SU-DHL-6 (cell line): ENCODE results near the gene CERKL.

ENCODE experiments used
- H2AFZ ChIP-seq: fragments of 200-600 bp; sonication (generic); 2 replicates; pipeline ENCODE4 v1.6.1; 2014; ENCODE audit warnings: low read depth, mild to moderate bottlenecking, moderate library complexity, mixed read lengths, antibody characterized with exemption, low read length; ENCODE audit not compliant: severe bottlenecking
- H3F3A ChIP-seq: fragments of 200-600 bp; shearing (Covaris generic); 2 replicates; pipeline ENCODE4 v1.6.0; 2016; ENCODE audit warnings: antibody characterized with exemption, mild to moderate bottlenecking; ENCODE audit not compliant: insufficient read depth
- H3K27ac ChIP-seq: fragments of 200-600 bp; sonication (generic); 2 replicates; pipeline ENCODE4 v1.5.1; 2016; ENCODE audit warnings: low read depth, mild to moderate bottlenecking, low read length, moderate library complexity, mixed read lengths
- H3K27me3 ChIP-seq: fragments of 200-600 bp; sonication (generic), shearing (Covaris generic); 2 replicates; pipeline ENCODE4 v1.6.0; 2014; ENCODE audit warnings: mild to moderate bottlenecking, low read length
- H3K36me3 ChIP-seq: fragments of 200-600 bp; sonication (generic); 2 replicates; pipeline ENCODE4 v1.6.1; 2014; ENCODE audit warnings: mild to moderate bottlenecking, low read length, mixed read lengths
- H3K4me2 ChIP-seq: fragments of 300-600, 200-600 bp; shearing (Covaris generic), sonication (generic); 2 replicates; pipeline ENCODE4 v1.6.0; 2014; ENCODE audit warnings: low read length, low read depth, mild to moderate bottlenecking; ENCODE audit not compliant: poor library complexity, severe bottlenecking
- H3K4me3 ChIP-seq: fragments of 200-600 bp; sonication (generic); 2 replicates; pipeline ENCODE4 v1.5.1; 2014; ENCODE audit warnings: antibody characterized with exemption, low read length, mild to moderate bottlenecking, mixed read lengths; ENCODE audit not compliant: insufficient read depth, poor library complexity, severe bottlenecking
- H3K79me2 ChIP-seq: fragments of 200-600 bp; sonication (generic); 2 replicates; pipeline ENCODE4 v1.6.1; 2014; ENCODE audit warnings: mild to moderate bottlenecking, low read length, moderate library complexity; ENCODE audit not compliant: insufficient read depth
- H3K9ac ChIP-seq: fragments of 200-600 bp; sonication (generic); 2 replicates; pipeline ENCODE4 v1.7.0; 2014; ENCODE audit warnings: mild to moderate bottlenecking, low read length
- H3K9me2 ChIP-seq: fragments of 200-600 bp; sonication (generic); replicated peaks from 2 replicates; pipeline ENCODE4 v1.6.1; 2014; ENCODE audit warnings: low read length; ENCODE audit not compliant: insufficient read depth
- H3K9me3 ChIP-seq: fragments of 200-600 bp; sonication (generic); 2 replicates; pipeline ENCODE4 v1.6.1; 2014; ENCODE audit warnings: low read length, mixed read lengths; ENCODE audit not compliant: insufficient read depth
- H4K20me1 ChIP-seq: fragments of 200-600 bp; sonication (generic); 2 replicates; pipeline ENCODE4 v1.6.1; 2014; ENCODE audit warnings: low read depth, mild to moderate bottlenecking, antibody characterized with exemption, low read length, moderate library complexity, mixed read lengths
- EZH2phosphoT487 ChIP-seq: fragments of 200-600 bp; sonication (generic), shearing (Covaris generic); conservative IDR thresholded peaks from 2 replicates; pipeline ENCODE4 v1.6.1; 2018; ENCODE audit warnings: mild to moderate bottlenecking, antibody characterized with exemption, low read length, moderate library complexity, mixed read lengths
- TF ChIP-seq, protein P1 (sequence below): fragments of 200-600 bp; sonication (generic); IDR thresholded peaks from one replicate; pipeline ENCODE4 v1.5.1; 2017; ENCODE audit warnings: antibody characterized with exemption, mild to moderate bottlenecking, low read length, moderate library complexity; ENCODE audit not compliant: insufficient read depth, poor library complexity, severe bottlenecking

The CERKL gene

DNA sequence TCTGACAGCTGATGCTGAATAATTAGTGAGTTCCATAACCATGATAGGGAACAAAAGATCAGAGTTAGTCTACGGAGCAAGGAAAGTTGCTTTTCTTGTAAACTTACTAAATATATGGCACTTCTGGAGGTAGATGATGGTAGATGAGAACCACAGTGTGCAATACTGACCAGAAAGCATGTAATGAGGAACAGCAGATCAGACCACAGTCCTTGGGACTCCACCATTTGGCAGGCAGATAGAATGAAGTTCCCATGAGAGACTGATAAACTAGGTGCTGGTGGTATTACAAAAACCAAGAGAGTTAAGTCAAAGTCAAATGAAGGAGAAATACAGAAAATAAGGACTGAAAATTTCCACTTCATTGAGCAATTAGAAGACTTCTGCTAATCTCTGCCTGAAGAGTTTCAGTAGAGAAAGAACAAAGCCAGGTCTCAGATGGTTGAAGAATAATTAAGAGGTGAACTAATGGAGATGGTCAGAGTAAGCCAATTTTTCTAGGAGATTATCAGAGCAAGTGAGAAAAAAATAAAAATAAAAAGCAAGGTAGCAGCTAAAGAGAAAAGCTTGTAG is 10.4 kb downstream of the CERKL start:
- Histone ChIP-seq H3K27me3 (no peaks in the 10 kb centered on the region), H3K36me3 (no peaks in the 10 kb centered on the region), H3K79me2 (no peaks in the 10 kb centered on the region), H4K20me1 (no peaks in the 10 kb centered on the region), H3K27ac (no peak overlapping the region), H3K9ac (no peak overlapping the region), H3K4me2 (no peak overlapping the region), H3K4me3 (no peak overlapping the region), H3K9me2 (no peaks in the 10 kb centered on the region), H3F3A (no peaks in the 10 kb centered on the region), H2AFZ (no peak overlapping the region), H3K9me3 (no peaks in the 10 kb centered on the region)
- TF ChIP-seq, protein P1, sequence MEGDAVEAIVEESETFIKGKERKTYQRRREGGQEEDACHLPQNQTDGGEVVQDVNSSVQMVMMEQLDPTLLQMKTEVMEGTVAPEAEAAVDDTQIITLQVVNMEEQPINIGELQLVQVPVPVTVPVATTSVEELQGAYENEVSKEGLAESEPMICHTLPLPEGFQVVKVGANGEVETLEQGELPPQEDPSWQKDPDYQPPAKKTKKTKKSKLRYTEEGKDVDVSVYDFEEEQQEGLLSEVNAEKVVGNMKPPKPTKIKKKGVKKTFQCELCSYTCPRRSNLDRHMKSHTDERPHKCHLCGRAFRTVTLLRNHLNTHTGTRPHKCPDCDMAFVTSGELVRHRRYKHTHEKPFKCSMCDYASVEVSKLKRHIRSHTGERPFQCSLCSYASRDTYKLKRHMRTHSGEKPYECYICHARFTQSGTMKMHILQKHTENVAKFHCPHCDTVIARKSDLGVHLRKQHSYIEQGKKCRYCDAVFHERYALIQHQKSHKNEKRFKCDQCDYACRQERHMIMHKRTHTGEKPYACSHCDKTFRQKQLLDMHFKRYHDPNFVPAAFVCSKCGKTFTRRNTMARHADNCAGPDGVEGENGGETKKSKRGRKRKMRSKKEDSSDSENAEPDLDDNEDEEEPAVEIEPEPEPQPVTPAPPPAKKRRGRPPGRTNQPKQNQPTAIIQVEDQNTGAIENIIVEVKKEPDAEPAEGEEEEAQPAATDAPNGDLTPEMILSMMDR: no peak
- no peak for TF ChIP-seq EZH2phosphoT487

- Histone ChIP-seq H3K4me2 (no peak overlapping the region), H3K9me2 (no peaks in the 10 kb centered on the region), H3K36me3 (no peaks in the 10 kb centered on the region), H3K27me3 (no peaks in the 10 kb centered on the region), H3K9ac (no peak overlapping the region), H4K20me1 (no peaks in the 10 kb centered on the region), H2AFZ (no peak overlapping the region), H3F3A (no peaks in the 10 kb centered on the region), H3K79me2 (no peaks in the 10 kb centered on the region), H3K9me3 (no peaks in the 10 kb centered on the region), H3K27ac (no peak overlapping the region), H3K4me3 (no peak overlapping the region)
- TF ChIP-seq EZH2phosphoT487: no peak
- TF ChIP-seq, protein P1: no peak
Measured at GRCh38 chr2:181643151-181643550, 13.8 kb downstream of the CERKL start.

GRCh38 chr2:181642086-181642485 is 14.8 kb downstream of the CERKL start:
- TF ChIP-seq, protein P1: no peak
- no peak for TF ChIP-seq EZH2phosphoT487
- no peak overlapping the region for H3K4me2 ChIP-seq
- no peaks in the 10 kb centered on the region for H4K20me1 ChIP-seq
- H3K4me3 ChIP-seq: no peak overlapping the region
- H3K27ac ChIP-seq: no peak overlapping the region
- no peaks in the 10 kb centered on the region for H3K79me2 ChIP-seq
- no peaks in the 10 kb centered on the region for H3K9me3 ChIP-seq
- no peaks in the 10 kb centered on the region for H3K27me3 ChIP-seq
- H3K36me3 ChIP-seq: no peaks in the 10 kb centered on the region
- no peaks in the 10 kb centered on the region for H3K9me2 ChIP-seq
- H2AFZ ChIP-seq: no peak overlapping the region
- no peak overlapping the region for H3K9ac ChIP-seq
- H3F3A ChIP-seq: no peaks in the 10 kb centered on the region
